HepG2 (cell line): ENCODE measurements around the gene SIK2. TPM values are rescaled to one million over a fixed set of nuclear protein-coding genes. Genes with fewer than 3 reads are reported as not detected.

Experiments
- CEBPB ChIP-seq: IDR thresholded peaks from 2 replicates; pipeline ENCODE4 v1.6.1; 2011; ENCODE audit warnings: low read depth, low read length, improper control_type of control experiment, borderline replicate concordance
- CHD4 ChIP-seq: fragments of 200-600 bp; sonication (generic); IDR thresholded peaks from 2 replicates; pipeline ENCODE4 v1.7.0; 2017; ENCODE audit warnings: mild to moderate bottlenecking, low read length, borderline replicate concordance
- MTA3 ChIP-seq: sonication (generic); formaldehyde crosslinking; IDR thresholded peaks from 2 replicates; pipeline ENCODE4 v1.4.0; 2020; ENCODE audit warnings: missing genetic modification reagents
- NR2C2 ChIP-seq: sonication (generic); formaldehyde crosslinking; IDR thresholded peaks from 2 replicates; pipeline ENCODE4 v1.4.0; 2020; ENCODE audit warnings: missing genetic modification reagents, mild to moderate bottlenecking, moderate library complexity, borderline replicate concordance
- ZBTB33 ChIP-seq: sonication (generic); formaldehyde crosslinking; IDR thresholded peaks from 2 replicates; pipeline ENCODE4 v1.4.0; 2020; ENCODE audit warnings: missing genetic modification reagents
- ZBTB49 ChIP-seq: sonication (generic); formaldehyde crosslinking; IDR thresholded peaks from 2 replicates; pipeline ENCODE4 v1.4.0; 2020; ENCODE audit warnings: missing genetic modification reagents, borderline replicate concordance
- ZFP36 ChIP-seq: fragments of 150-350 bp; IDR thresholded peaks from 2 replicates; pipeline ENCODE4 v1.6.1; 2018; ENCODE audit warnings: borderline replicate concordance, low read length, low read depth; ENCODE audit not compliant: partially characterized antibody
- polyA plus RNA-seq, 8 experiments: library from polyadenylated mRNA; depleted of rRNA in 3 of 8; stranded (reverse) in 7 of 8; unstranded in 1 of 8; fragments of >200 nt; fragmentation: Illumina TruSeq in 4 of 8; extraction: Trizol in 4 of 8; gene quantifications; 2 replicates each; pipeline versions ENCODE4 v1.2.1 to v1.2.3, GENCODE V29; 2011 to 2016; ENCODE audit warnings: low read depth in 4 of 8, missing spikeins in 1 of 8, mixed read lengths in 1 of 8; ENCODE audit not compliant: insufficient read depth in 1 of 8
- total RNA-seq, 5 experiments: library from RNA; depleted of rRNA; stranded (reverse); fragments of >200 nt; fragmentation: Illumina TruSeq; extraction: Trizol; gene quantifications; 2 replicates each; pipeline ENCODE4 v1.2.3, GENCODE V29; 2016; ENCODE audit warnings: low read depth in 1 of 5
- TF ChIP-seq, protein P1 (sequence below): sonication (generic); formaldehyde crosslinking; IDR thresholded peaks from 2 replicates; pipeline ENCODE4 v1.4.0; 2020; ENCODE audit warnings: missing genetic modification reagents

SIK2 gene
- total and polyA plus RNA-seq, 2 of the 13 experiments (the other 11 are each of a cell fraction or from before 2014, with no cell fraction given) = 8.1 to 15.4 TPM

GRCh38 chr11:111739299-111739698, 137.1 kb downstream of the SIK2 start (continued):
- TF ChIP-seq ZBTB33 = no peak
- TF ChIP-seq MTA3 (CRISPR knock-in tag) = no peak
- TF ChIP-seq NR2C2 = no peak
- TF ChIP-seq ZBTB49 (CRISPR knock-in tag) = no peak
- TF ChIP-seq CEBPB = no peak
- no peak for TF ChIP-seq ZFP36
- TF ChIP-seq, protein P1, sequence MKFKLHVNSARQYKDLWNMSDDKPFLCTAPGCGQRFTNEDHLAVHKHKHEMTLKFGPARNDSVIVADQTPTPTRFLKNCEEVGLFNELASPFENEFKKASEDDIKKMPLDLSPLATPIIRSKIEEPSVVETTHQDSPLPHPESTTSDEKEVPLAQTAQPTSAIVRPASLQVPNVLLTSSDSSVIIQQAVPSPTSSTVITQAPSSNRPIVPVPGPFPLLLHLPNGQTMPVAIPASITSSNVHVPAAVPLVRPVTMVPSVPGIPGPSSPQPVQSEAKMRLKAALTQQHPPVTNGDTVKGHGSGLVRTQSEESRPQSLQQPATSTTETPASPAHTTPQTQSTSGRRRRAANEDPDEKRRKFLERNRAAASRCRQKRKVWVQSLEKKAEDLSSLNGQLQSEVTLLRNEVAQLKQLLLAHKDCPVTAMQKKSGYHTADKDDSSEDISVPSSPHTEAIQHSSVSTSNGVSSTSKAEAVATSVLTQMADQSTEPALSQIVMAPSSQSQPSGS (CRISPR knock-in tag) = no peak
- TF ChIP-seq CHD4 = no peak
